GM10266 (cell line): ENCODE results near the gene VGLL4.
"Not testable (repeated sequence)": the region's sequence is repeated elsewhere in the genome, so short reads cannot be mapped to it uniquely, and the experiment has no call there.

Experiments
- DNase-seq: peaks from one replicate; pipeline ENCODE4 v3.0.0; 2012; ENCODE audit errors: extremely low spot score
- CTCF ChIP-seq: IDR thresholded peaks from 2 replicates; pipeline ENCODE4 v1.5.1; 2012; ENCODE audit warnings: mild to moderate bottlenecking, low read depth; ENCODE audit not compliant: control insufficient read depth, insufficient read depth; ENCODE audit errors: missing control alignments

The VGLL4 gene

GRCh38 chr3:11535243-11535960 lies 108.3 kb downstream of the VGLL4 start:
- no peak for DNase-seq
- no peak for TF ChIP-seq CTCF

DNA sequence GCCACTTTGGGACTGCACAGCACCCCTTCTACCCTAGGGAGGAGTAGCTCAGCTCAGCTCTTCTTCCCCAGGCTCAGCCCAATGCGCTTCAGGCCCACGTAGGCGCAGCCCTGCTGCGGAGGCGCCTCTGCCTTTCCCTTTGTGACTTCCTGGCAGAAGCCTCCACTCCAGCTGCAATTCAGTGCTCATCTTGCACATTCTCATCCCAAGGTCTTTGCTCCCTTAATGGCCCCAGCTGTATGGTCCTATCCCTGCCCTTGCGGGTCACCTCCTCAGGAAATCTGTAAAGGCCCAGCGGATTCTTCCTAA lies 109.0 kb downstream of the VGLL4 start:
- DNase-seq = no peak
- TF ChIP-seq CTCF = no peak

GRCh38 chr3:11534011-11534792 lies 109.5 kb downstream of the VGLL4 start:
- no peak for DNase-seq
- TF ChIP-seq CTCF = no peak

- DNase-seq = no peak
- TF ChIP-seq CTCF = no peak
Observed at GRCh38 chr3:11532931-11533391, 110.8 kb downstream of the VGLL4 start.

DNA sequence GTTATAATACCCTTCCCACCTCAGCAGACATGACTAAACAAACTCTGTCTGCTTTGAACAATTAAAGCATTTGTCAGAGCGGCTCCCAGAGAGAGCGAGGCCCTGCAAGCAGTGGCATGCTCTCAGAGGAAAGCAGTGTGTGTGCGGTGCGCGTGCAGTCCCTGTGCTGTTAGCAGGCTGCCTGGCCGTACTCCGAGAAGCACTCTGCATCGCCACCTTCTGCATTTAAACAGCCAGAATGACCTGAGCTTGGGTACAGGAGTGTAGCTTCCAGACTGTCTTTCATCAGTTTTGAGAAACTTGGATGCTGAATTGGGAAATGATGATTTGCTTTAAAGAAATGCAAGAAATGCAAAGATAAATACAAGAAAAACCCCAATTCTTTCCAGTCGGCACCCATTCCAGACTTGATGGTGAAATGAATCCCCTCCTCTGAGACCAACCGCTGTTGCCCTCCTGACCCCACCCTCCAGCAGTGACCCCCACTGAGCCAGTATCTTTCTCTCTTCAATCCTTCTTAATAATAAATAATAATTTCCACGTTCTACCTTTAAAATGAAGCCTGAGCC lies 113.5 kb downstream of the VGLL4 start:
- DNase-seq = no peak
- TF ChIP-seq CTCF = no peak

GRCh38 chr3:11529281-11529680 lies 114.4 kb downstream of the VGLL4 start:
- no peak for TF ChIP-seq CTCF
- no peak for DNase-seq

GRCh38 chr3:11526121-11526520 lies 117.6 kb downstream of the VGLL4 start:
- not testable (repeated sequence) for DNase-seq
